Glomerular endothelial cell (primary cell): Measurements from ENCODE around the gene VHLL. TPM values are rescaled to one million over a fixed set of nuclear protein-coding genes. Genes with fewer than 3 reads are reported as not detected.

Source experiments
- DNase-seq: peaks from one replicate; pipeline ENCODE4 v3.0.0-alpha.2; 2011; ENCODE audit warnings: low read depth, low spot score; ENCODE audit errors: extremely low read depth
- total RNA-seq: library from RNA; depleted of rRNA; stranded (reverse); fragments of >200 nt; gene quantifications from 2 replicates; pipeline ENCODE4 v1.2.3, GENCODE V29; 2015

VHLL gene
- total RNA-seq, 1 donor from 2014 or later = not detected

DNA sequence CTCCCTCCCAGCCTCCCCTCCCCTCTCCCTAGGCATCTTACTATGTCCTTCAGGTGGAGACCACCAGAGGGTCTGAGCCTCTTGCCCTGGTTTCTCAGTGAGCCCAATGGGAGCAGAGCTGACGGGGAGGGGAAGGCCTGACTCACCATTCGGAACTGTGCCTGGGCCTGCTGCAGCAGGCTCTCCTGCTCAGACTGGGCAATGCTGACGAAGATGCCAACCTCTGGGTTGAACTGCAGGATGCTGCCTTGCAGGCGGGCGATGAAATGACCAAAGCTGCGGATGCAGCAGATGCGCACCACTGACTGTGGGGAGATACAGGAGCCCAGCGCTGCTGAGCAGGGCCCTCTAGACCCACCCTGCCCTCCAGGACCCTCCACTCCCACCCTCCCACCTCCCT lies 40.2 kb downstream of the VHLL start:
- DNase-seq = no peak

DNA sequence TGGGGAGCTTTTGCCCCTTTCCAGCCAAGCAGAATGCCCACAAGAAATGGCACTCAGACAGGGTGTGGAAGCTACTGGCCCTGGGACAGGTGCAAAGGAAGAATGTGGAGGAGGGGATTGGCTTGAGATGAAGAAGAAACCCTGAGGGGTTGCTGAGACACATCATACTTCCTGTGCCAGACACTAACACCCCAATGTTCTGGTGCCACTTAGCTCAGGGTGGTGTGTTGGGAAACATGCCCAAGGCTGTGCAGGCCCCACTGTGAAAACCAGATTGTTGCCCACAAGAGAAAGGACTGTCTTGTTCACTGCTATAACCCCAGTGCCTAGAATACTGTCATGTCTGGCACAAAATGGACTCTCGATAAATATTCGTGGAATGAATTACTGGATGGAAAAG lies 41.4 kb downstream of the VHLL start:
- DNase-seq = no peak

DNA sequence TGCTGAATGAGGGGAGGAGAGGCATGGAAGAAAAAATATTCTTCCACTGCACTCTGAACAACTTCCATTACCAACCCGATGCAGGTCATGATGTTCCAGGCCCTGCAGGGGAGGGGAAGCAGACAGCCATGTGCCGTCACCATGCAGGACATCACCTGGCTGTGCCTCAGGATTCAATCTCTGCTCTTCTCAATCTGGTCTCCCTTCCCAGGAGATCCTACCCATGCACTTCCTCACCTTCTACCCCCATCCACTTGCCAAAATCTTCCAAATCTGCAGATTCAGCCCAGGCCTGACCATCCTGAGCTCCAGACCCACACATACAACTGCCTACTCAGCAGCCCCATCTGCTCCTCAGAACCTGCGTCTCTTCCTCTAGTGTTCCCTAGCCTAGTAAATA lies 45.5 kb downstream of the VHLL start:
- no peak for DNase-seq

DNA sequence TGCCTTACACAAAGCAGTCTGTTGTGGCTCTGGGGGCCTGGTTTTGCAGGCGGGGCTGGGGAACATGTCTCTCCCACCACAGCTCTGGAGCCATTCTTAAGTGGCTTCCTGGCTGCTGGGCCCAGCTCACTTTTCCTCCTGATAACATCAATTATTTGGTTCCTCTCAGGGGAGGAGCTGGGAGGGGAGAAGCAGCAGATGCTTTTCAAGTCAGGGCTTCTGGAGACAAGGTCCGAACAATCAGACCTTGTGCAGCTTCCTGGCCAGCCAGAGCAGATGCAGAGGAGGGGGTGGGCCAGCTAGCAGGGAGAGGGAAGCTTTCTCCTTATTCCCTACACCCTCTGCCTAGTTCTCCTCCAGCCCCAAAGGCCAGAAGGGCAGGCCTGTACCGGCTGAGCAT lies 47.6 kb downstream of the VHLL start:
- no peak for DNase-seq

DNA sequence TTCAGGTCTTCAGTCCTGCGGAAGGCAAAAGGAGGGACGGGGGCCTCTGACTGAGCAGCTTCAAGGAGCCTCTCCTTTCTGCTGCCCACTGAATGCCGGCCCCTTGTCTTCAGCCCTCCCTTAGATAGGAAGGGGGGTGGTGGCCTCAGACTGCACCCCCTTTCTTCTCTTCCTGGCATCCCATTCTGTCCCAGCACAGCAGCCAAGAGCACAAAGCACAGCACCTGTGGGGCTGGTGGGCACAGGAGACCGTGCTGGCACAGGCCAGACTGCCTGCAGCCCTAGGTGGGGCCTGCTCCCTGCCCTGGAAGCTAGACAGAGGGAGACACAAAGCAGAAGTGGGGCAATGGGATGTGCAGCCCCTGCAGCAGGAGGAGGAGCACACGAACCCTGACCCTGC lies 49.5 kb downstream of the VHLL start:
- no peak for DNase-seq

Other genes starting within 250 kb of the VHLL start
- 31.0 and 34.0 TPM in 2 replicates for gene UBQLN4, start 245.5 kb downstream of the VHLL start, total RNA-seq
- gene LAMTOR2, start 244.5 kb downstream of the VHLL start, total RNA-seq = 96.2 and 113 TPM in 2 replicates
- not detected in 2 replicates for gene RAB25, start 238.1 kb downstream of the VHLL start, total RNA-seq
- gene MEX3A, start 216.8 kb downstream of the VHLL start, total RNA-seq = 10.5 and 11.6 TPM in 2 replicates
- 588 and 767 TPM in 2 replicates for gene LMNA, start 184.6 kb downstream of the VHLL start, total RNA-seq
- 0.93 and 1.3 TPM in 2 replicates for gene SEMA4A, start 145.7 kb downstream of the VHLL start, total RNA-seq
- gene SLC25A44, start 105.2 kb downstream of the VHLL start, total RNA-seq = 15.3 and 16.8 TPM in 2 replicates
- 45.1 and 59.0 TPM in 2 replicates for gene PMF1, start 86.3 kb downstream of the VHLL start, total RNA-seq
- gene BGLAP, start 57.1 kb downstream of the VHLL start, total RNA-seq = not detected in 2 replicates
- 0.15 and 1.5 TPM in 2 replicates for gene PAQR6, start 51.3 kb downstream of the VHLL start, total RNA-seq
- gene SMG5, start 16.5 kb downstream of the VHLL start, total RNA-seq = 42.3 and 63.9 TPM in 2 replicates
- 1.9 TPM in 2 replicates for gene TMEM79, start 15.0 kb downstream of the VHLL start, total RNA-seq
- 106 and 141 TPM in 2 replicates for gene GLMP, start 3.6 kb downstream of the VHLL start, total RNA-seq
- 298 and 380 TPM in 2 replicates for gene CCT3, start 39.0 kb upstream of the VHLL start, total RNA-seq
- not detected in 2 replicates for gene TSACC, start 39.2 kb upstream of the VHLL start, total RNA-seq
- gene RHBG, start 69.9 kb upstream of the VHLL start, total RNA-seq = not detected in 2 replicates
- 41.5 and 67.0 TPM in 2 replicates for gene MEF2D, start 201.5 kb upstream of the VHLL start, total RNA-seq